Activated naive CD8-positive, alpha-beta T cell treated with anti-CD3 and anti-CD28 coated beads, Interleukin-2, amount 50 U/mL, for 16 hours (primary cell): ENCODE data around the gene TNC.

ENCODE experiments used
- DNase-seq: peaks from one replicate; pipeline ENCODE4 v3.0.0-alpha.2; 2020; ENCODE audit warnings: low read depth, low spot score

TNC gene

GRCh38 chr9:114972510-114973136 is 145.3 kb downstream of the TNC start:
- DNase-seq, result no peak
